SK-N-SH treated with all-trans-retinoic acid at 6 μM for 48 hours (cell line): ENCODE measurements around the gene LPP.

Experiments used
- ARNTL ChIP-seq: fragments of 450-650 bp; formaldehyde crosslinking; IDR thresholded peaks from 2 replicates; pipeline ENCODE4 v1.5.0; 2020; ENCODE audit warnings: low read depth, mild to moderate bottlenecking, moderate library complexity, borderline replicate concordance
- OSR1 ChIP-seq: fragments of 250-450 bp; sonication (Bioruptor Pico); IDR thresholded peaks from 2 replicates; pipeline ENCODE4 v1.8.0; 2022; ENCODE audit warnings: moderate library complexity, mild to moderate bottlenecking, inconsistent platforms
- ZFP3 ChIP-seq: fragments of 250-450 bp; sonication (Bioruptor Pico); IDR thresholded peaks from 2 replicates; pipeline ENCODE4 v1.5.0; 2020; ENCODE audit warnings: mild to moderate bottlenecking, moderate library complexity
- ZNF565 ChIP-seq: fragments of 450-650 bp; formaldehyde crosslinking; conservative IDR thresholded peaks from 2 replicates; pipeline ENCODE4 v1.5.0; 2020; ENCODE audit warnings: low read depth, mild to moderate bottlenecking, moderate library complexity
- TF ChIP-seq, protein P1 (sequence below): fragments of 250-450 bp; sonication (Bioruptor Pico); IDR thresholded peaks from 2 replicates; pipeline ENCODE4 v1.5.1; 2020; ENCODE audit warnings: low read depth, mild to moderate bottlenecking, moderate library complexity
- TF ChIP-seq, protein P2 (sequence below): fragments of 250-450 bp; sonication (Bioruptor Pico); IDR thresholded peaks from 2 replicates; pipeline ENCODE4 v1.5.1; 2021; ENCODE audit warnings: mild to moderate bottlenecking, moderate library complexity

DNA sequence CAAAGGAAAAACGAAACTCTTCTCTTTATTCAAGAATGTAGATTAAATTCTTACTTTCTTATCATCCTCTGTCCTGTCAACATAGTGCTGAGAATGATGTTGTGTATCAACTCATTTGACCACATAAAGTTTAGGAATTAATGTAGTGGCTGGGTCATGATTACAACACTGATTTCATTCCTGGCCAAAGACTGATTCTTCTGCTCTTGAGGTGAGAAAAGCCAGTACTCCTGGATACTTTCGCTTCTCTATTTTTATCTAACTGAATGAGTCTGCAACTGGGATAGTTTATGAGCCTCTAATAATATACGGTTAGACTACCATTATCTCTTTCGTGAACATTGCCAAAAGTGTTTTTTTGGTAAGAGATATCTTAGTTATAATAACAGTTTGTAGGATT, 173.0 kb downstream of the LPP start:
- TF ChIP-seq ARNTL (CRISPR knock-in tag) (no peak), OSR1 (no peak), ZNF565 (CRISPR knock-in tag) (no peak), ZFP3 (CRISPR knock-in tag) (no peak)
- TF ChIP-seq, protein P1, sequence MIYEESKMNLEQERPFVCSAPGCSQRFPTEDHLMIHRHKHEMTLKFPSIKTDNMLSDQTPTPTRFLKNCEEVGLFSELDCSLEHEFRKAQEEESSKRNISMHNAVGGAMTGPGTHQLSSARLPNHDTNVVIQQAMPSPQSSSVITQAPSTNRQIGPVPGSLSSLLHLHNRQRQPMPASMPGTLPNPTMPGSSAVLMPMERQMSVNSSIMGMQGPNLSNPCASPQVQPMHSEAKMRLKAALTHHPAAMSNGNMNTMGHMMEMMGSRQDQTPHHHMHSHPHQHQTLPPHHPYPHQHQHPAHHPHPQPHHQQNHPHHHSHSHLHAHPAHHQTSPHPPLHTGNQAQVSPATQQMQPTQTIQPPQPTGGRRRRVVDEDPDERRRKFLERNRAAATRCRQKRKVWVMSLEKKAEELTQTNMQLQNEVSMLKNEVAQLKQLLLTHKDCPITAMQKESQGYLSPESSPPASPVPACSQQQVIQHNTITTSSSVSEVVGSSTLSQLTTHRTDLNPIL = no peak
- TF ChIP-seq, protein P2, sequence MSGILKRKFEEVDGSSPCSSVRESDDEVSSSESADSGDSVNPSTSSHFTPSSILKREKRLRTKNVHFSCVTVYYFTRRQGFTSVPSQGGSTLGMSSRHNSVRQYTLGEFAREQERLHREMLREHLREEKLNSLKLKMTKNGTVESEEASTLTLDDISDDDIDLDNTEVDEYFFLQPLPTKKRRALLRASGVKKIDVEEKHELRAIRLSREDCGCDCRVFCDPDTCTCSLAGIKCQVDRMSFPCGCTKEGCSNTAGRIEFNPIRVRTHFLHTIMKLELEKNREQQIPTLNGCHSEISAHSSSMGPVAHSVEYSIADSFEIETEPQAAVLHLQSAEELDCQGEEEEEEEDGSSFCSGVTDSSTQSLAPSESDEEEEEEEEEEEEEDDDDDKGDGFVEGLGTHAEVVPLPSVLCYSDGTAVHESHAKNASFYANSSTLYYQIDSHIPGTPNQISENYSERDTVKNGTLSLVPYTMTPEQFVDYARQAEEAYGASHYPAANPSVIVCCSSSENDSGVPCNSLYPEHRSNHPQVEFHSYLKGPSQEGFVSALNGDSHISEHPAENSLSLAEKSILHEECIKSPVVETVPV (CRISPR knock-in tag) = no peak
